HG03460 (cell line): ENCODE results near the gene ELP1.
"Not testable (repeated sequence)": the region's sequence is repeated elsewhere in the genome, so short reads cannot be mapped to it uniquely, and the experiment has no call there.

Source experiments
- ATAC-seq: cut with Tn5 transposase; IDR thresholded peaks from one replicate; pipeline ENCODE4 v1.9.1; 2021; ENCODE audit not compliant: unreplicated experiment

The ELP1 gene

GRCh38 chr9:108854641-108855528 lies 79.0 kb downstream of the ELP1 start:
- ATAC-seq: no peak

GRCh38 chr9:108854094-108854493 lies 79.8 kb downstream of the ELP1 start:
- no peak for ATAC-seq

GRCh38 chr9:108852079-108852478 lies 81.8 kb downstream of the ELP1 start:
- ATAC-seq: no peak

- ATAC-seq: no peak
These were observed 82.8 kb downstream of the ELP1 start for GRCh38 chr9:108851138-108851537.

GRCh38 chr9:108850293-108850897 lies 83.5 kb downstream of the ELP1 start:
- no peak for ATAC-seq

GRCh38 chr9:108848296-108848695 lies 85.6 kb downstream of the ELP1 start:
- ATAC-seq: not testable (repeated sequence)

GRCh38 chr9:108845947-108846346 lies 88.0 kb downstream of the ELP1 start:
- ATAC-seq: no peak

GRCh38 chr9:108845507-108845906 lies 88.4 kb downstream of the ELP1 start:
- ATAC-seq: no peak

- ATAC-seq: no peak
These were observed 89.1 kb downstream of the ELP1 start for GRCh38 chr9:108844856-108845255.

GRCh38 chr9:108844391-108844790 lies 89.5 kb downstream of the ELP1 start:
- no peak for ATAC-seq

GRCh38 chr9:108842610-108843295 lies 91.2 kb downstream of the ELP1 start:
- no peak for ATAC-seq

GRCh38 chr9:108839561-108839960 lies 94.4 kb downstream of the ELP1 start:
- ATAC-seq: not testable (repeated sequence)

- no peak for ATAC-seq
These were observed 95.9 kb downstream of the ELP1 start for GRCh38 chr9:108838017-108838416.

GRCh38 chr9:108837530-108837929 lies 96.4 kb downstream of the ELP1 start:
- ATAC-seq: no peak

- ATAC-seq: no peak
These were observed 97.1 kb downstream of the ELP1 start for GRCh38 chr9:108836781-108837180.

GRCh38 chr9:108836319-108836718 lies 97.6 kb downstream of the ELP1 start:
- ATAC-seq: no peak

- ATAC-seq: no peak
These were observed 98.1 kb downstream of the ELP1 start for GRCh38 chr9:108835831-108836230.

- ATAC-seq: peak; percentile 56
These were observed 98.8 kb downstream of the ELP1 start for GRCh38 chr9:108834959-108835665.

GRCh38 chr9:108832179-108832500 lies 101.8 kb downstream of the ELP1 start:
- no peak for ATAC-seq

GRCh38 chr9:108831496-108832178 lies 102.3 kb downstream of the ELP1 start:
- no peak for ATAC-seq

- no peak for ATAC-seq
These were observed 103.7 kb downstream of the ELP1 start for GRCh38 chr9:108830272-108830671.
